ENCODE results near the gene FOXJ1.

- TF ChIP-seq POLR2A (IDR thresholded peaks at IDR 0.05), result no peak
- TF ChIP-seq, protein P1, sequence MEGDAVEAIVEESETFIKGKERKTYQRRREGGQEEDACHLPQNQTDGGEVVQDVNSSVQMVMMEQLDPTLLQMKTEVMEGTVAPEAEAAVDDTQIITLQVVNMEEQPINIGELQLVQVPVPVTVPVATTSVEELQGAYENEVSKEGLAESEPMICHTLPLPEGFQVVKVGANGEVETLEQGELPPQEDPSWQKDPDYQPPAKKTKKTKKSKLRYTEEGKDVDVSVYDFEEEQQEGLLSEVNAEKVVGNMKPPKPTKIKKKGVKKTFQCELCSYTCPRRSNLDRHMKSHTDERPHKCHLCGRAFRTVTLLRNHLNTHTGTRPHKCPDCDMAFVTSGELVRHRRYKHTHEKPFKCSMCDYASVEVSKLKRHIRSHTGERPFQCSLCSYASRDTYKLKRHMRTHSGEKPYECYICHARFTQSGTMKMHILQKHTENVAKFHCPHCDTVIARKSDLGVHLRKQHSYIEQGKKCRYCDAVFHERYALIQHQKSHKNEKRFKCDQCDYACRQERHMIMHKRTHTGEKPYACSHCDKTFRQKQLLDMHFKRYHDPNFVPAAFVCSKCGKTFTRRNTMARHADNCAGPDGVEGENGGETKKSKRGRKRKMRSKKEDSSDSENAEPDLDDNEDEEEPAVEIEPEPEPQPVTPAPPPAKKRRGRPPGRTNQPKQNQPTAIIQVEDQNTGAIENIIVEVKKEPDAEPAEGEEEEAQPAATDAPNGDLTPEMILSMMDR (IDR thresholded peaks at IDR 0.05), result no peak
These were observed 52.0 kb downstream of the FOXJ1 start for GRCh38 chr17:76088868-76089576.

Data from testis (tissue), 2 donors.